HepG2 (cell line): Measurements from ENCODE around the gene COASY. TPM values are rescaled to one million over a fixed set of nuclear protein-coding genes. Genes with fewer than 3 reads are reported as not detected.
A peak's percentile ranks its signal among the peaks of the same experiment; 100 is the strongest.

ENCODE experiments used
- ASH2L ChIP-seq: fragments of 300-600, 200-600 bp; sonication (generic); IDR thresholded peaks from 2 replicates; pipeline ENCODE4 v1.7.0; 2017; ENCODE audit warnings: low read depth, mild to moderate bottlenecking, moderate library complexity, mixed read lengths, low read length; ENCODE audit not compliant: insufficient read length
- CCAR2 ChIP-seq: fragments of 200-400 bp; formaldehyde crosslinking; optimal IDR thresholded peaks from 2 replicates; pipeline ENCODE3; 2018; ENCODE audit warnings: low read depth, mild to moderate bottlenecking, low read length, moderate library complexity
- E2F1 ChIP-seq: sonication (generic); formaldehyde crosslinking; IDR thresholded peaks from 2 replicates; pipeline ENCODE4 v1.5.0; 2020; ENCODE audit warnings: missing genetic modification reagents
- FOXP1 ChIP-seq, 2 experiments: fragments of 450-650 bp in 1 of 2; IDR thresholded peaks; 2 replicates each; pipeline ENCODE4 v1.6.1; 2017 to 2018; ENCODE audit warnings: antibody characterized with exemption in 1 of 2
- KDM5B ChIP-seq: sonication (generic); formaldehyde crosslinking; IDR thresholded peaks from 2 replicates; pipeline ENCODE4 v1.4.0; 2020; ENCODE audit warnings: missing genetic modification reagents, mild to moderate bottlenecking, borderline replicate concordance
- LRRFIP1 ChIP-seq: sonication (generic); formaldehyde crosslinking; conservative IDR thresholded peaks from 2 replicates; pipeline ENCODE4 v1.4.0; 2020; ENCODE audit warnings: missing genetic modification reagents
- MIXL1 ChIP-seq: IDR thresholded peaks from 2 replicates; pipeline ENCODE4 v1.6.1; 2016
- SNRNP70 ChIP-seq: fragments of 200-400 bp; formaldehyde crosslinking; IDR thresholded peaks from 2 replicates; pipeline ENCODE4 v1.6.1; 2017; ENCODE audit warnings: mild to moderate bottlenecking, low read depth, low read length, moderate library complexity
- TOE1 ChIP-seq: sonication (generic); formaldehyde crosslinking; IDR thresholded peaks from 2 replicates; pipeline ENCODE4 v1.4.0; 2020; ENCODE audit warnings: mild to moderate bottlenecking, missing genetic modification reagents
- XRCC5 ChIP-seq: fragments of 200-400 bp; formaldehyde crosslinking; optimal IDR thresholded peaks from 2 replicates; pipeline ENCODE3; 2017; ENCODE audit warnings: mild to moderate bottlenecking, low read length
- ZBED4 ChIP-seq: sonication (generic); formaldehyde crosslinking; IDR thresholded peaks from 2 replicates; pipeline ENCODE4 v1.4.0; 2020; ENCODE audit warnings: missing genetic modification reagents, borderline replicate concordance
- ZNF329 ChIP-seq: sonication (generic); formaldehyde crosslinking; IDR thresholded peaks from 2 replicates; pipeline ENCODE4 v1.9.0; 2021; ENCODE audit warnings: low read depth, mild to moderate bottlenecking, missing genetic modification reagents
- ZNF589 ChIP-seq: sonication (generic); formaldehyde crosslinking; conservative IDR thresholded peaks from 2 replicates; pipeline ENCODE4 v1.8.0; 2022; ENCODE audit warnings: mild to moderate bottlenecking, moderate library complexity, missing genetic modification reagents
- ZNF616 ChIP-seq: sonication (generic); formaldehyde crosslinking; IDR thresholded peaks from 2 replicates; pipeline ENCODE4 v1.5.0; 2020; ENCODE audit warnings: low read depth, mild to moderate bottlenecking, missing genetic modification reagents
- ZNF652 ChIP-seq: IDR thresholded peaks from 2 replicates; pipeline ENCODE4 v1.6.1; 2016; ENCODE audit warnings: low read depth, borderline replicate concordance
- ZNF883 ChIP-seq: sonication (generic); formaldehyde crosslinking; IDR thresholded peaks from 2 replicates; pipeline ENCODE4 v1.5.1; 2020; ENCODE audit warnings: mild to moderate bottlenecking, missing genetic modification reagents; ENCODE audit errors: not compliant biosample characterization
- polyA plus RNA-seq, 8 experiments: library from polyadenylated mRNA; depleted of rRNA in 3 of 8; stranded (reverse) in 7 of 8; unstranded in 1 of 8; fragments of >200 nt; fragmentation: Illumina TruSeq in 4 of 8; extraction: Trizol in 4 of 8; gene quantifications; 2 replicates each; pipeline versions ENCODE4 v1.2.1 to v1.2.3, GENCODE V29; 2011 to 2016; ENCODE audit warnings: low read depth in 4 of 8, missing spikeins in 1 of 8, mixed read lengths in 1 of 8; ENCODE audit not compliant: insufficient read depth in 1 of 8
- total RNA-seq, 5 experiments: library from RNA; depleted of rRNA; stranded (reverse); fragments of >200 nt; fragmentation: Illumina TruSeq; extraction: Trizol; gene quantifications; 2 replicates each; pipeline ENCODE4 v1.2.3, GENCODE V29; 2016; ENCODE audit warnings: low read depth in 1 of 5
- TF ChIP-seq, protein P1 (sequence below): IDR thresholded peaks from 2 replicates; pipeline ENCODE4 v1.6.1; 2012; ENCODE audit warnings: low read depth, low read length, improper control_type of control experiment
- TF ChIP-seq, protein P2 (sequence below): conservative IDR thresholded peaks from 2 replicates; pipeline ENCODE4 v1.6.1; 2018; ENCODE audit warnings: missing genetic modification reagents

Gene COASY
- total and polyA plus RNA-seq, 2 of the 13 experiments (the other 11 are each of a cell fraction or from before 2014, with no cell fraction given) = 90.7 to 125 TPM

GRCh38 chr17:42566883-42567573, 5.1 kb downstream of the COASY start, which contains the start of gene MLX (continued):
- TF ChIP-seq MIXL1 (CRISPR knock-in tag) = no peak; the same call in 1 of the 2 replicates
- peak; percentile 17 for TF ChIP-seq ZNF616 (CRISPR knock-in tag)
- peak; percentile 82; the same call in 1 of the 2 replicates for TF ChIP-seq ZNF589 (CRISPR knock-in tag)
- peak; percentile 88 for TF ChIP-seq ZNF883
- TF ChIP-seq CCAR2 = no peak
- TF ChIP-seq, protein P1, sequence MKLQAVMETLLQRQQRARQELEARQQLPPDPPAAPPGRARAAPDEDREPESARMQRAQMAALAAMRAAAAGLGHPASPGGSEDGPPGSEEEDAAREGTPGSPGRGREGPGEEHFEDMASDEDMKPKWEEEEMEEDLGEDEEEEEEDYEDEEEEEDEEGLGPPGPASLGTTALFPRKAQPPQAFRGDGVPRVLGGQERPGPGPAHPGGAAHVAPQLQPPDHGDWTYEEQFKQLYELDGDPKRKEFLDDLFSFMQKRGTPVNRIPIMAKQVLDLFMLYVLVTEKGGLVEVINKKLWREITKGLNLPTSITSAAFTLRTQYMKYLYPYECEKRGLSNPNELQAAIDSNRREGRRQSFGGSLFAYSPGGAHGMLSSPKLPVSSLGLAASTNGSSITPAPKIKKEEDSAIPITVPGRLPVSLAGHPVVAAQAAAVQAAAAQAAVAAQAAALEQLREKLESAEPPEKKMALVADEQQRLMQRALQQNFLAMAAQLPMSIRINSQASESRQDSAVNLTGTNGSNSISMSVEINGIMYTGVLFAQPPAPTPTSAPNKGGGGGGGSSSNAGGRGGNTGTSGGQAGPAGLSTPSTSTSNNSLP = no peak
- TF ChIP-seq ZNF329 (CRISPR knock-in tag) = peak; percentile 46; the same call in 1 of the 2 replicates
- TF ChIP-seq ZBED4 (CRISPR knock-in tag) = peak; percentile 100
- TF ChIP-seq SNRNP70 = no peak
- TF ChIP-seq KDM5B (CRISPR knock-in tag) = peak; percentile 93
- TF ChIP-seq E2F1 = peak; percentile 74; the same call in 1 of the 2 replicates
- peak; percentile 61 for TF ChIP-seq ASH2L
- no peak for TF ChIP-seq FOXP1 (IDR thresholded peaks at IDR 0.05)
- TF ChIP-seq FOXP1 (CRISPR knock-in tag; IDR thresholded peaks at IDR 0.05) = no peak
- TF ChIP-seq ZNF652 (CRISPR knock-in tag) = no peak; the same call in 1 of the 2 replicates
- no peak for TF ChIP-seq XRCC5
- no peak for TF ChIP-seq TOE1
- TF ChIP-seq, protein P2, sequence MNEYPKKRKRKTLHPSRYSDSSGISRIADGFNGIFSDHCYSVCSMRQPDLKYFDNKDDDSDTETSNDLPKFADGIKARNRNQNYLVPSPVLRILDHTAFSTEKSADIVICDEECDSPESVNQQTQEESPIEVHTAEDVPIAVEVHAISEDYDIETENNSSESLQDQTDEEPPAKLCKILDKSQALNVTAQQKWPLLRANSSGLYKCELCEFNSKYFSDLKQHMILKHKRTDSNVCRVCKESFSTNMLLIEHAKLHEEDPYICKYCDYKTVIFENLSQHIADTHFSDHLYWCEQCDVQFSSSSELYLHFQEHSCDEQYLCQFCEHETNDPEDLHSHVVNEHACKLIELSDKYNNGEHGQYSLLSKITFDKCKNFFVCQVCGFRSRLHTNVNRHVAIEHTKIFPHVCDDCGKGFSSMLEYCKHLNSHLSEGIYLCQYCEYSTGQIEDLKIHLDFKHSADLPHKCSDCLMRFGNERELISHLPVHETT (CRISPR knock-in tag) = peak; percentile 97
- no peak for TF ChIP-seq LRRFIP1 (CRISPR knock-in tag)
